NCI-H2081 (cell line): ENCODE results near the gene CCL28.
"Not testable (repeated sequence)": the region's sequence is repeated elsewhere in the genome, so short reads cannot be mapped to it uniquely, and the experiment has no call there.

Source experiments
- DNase-seq, 2 experiments: peaks; one replicate each; lab custom pipeline; 2025; lab: John Stamatoyannopoulos, UW

The CCL28 gene

DNA sequence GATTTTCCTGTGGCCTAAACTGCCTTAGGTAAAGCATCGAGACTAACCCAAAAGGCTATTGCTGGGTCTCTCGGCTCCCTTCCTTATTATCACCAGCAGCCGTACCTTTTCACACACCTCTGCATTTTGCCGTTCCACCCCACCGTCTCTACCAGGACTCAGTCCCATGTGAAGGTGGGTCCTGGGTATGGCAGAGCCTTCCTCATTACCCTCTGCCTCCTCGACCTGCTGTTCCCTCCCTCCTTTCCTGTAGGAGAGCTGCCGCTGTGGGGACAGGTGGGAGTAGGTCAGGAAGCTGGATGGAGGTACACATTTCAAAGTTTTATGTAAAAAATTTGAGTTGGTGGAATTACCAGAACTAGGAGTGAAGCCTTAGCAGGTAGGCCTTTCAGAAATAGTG is 1.8 kb downstream of the CCL28 start:
- no peak for DNase-seq

DNA sequence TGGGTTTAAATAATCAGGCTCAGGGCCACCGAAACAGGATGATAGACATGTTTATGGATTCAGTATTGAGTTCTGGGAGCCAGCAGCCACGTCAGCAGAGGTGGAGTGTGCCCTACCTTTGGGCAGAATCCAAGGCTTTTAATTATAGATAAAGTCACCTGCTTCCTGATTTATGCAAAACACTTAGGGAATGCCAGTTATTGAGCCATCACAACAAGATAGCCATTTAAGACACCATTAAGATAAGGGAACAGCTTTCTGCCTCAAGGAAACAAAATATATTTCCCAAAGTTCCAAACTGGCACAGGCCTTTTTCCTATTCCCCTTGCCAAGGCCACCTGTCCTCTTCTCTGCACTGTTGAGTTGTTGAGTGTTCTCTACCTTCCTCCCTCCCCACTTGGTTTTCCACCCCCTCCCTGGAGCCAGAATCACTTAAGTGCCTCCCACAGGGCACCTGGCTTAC is 2.4 kb downstream of the CCL28 start:
- DNase-seq = peak in 1 of 2 experiments; percentile 45

DNA sequence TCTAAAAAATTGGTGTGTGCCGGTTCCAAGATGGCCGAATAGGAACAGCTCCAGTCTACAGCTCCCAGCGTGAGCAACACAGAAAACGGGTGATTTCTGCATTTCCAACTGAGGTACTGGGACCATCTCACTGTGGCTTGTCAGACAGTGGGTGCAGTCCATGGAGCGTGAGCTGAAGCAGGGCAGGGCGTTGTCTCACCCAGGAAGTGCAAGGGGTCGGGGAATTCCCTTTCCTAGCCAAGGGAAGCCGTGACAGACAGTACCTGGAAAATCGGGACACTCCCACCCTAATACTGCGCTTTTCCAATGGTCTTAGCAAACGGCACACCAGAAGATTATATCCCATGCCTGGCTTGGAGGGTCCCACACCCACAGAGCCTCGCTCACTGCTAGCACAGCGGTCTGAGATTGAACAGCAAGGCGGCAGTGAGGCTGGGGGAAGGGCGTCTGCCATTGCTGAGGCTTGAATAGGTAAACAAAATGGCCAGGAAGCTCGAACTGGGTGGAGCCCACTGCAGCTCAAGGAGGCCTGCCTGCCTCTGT is 9.6 kb downstream of the CCL28 start:
- not testable (repeated sequence) for DNase-seq

DNA sequence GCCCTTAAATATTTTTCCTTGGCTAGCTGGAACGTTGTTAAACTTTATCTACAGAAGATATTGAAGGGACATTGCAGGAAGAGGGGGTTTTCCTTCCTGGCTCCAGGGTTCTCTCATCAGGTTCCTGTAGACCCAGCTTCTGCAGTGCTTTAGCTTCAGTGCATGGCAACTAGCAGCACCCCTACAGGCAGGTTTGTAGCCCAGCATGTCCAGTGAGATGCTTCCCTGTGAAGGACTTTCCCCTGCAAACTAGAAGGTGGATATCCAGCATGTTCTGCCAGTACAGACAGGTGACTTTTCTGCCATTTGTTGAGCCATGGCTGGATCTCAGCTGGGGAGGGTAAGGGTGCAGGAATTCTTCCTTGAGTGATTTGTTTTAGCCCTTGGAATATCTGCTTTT is 10.4 kb downstream of the CCL28 start:
- DNase-seq = no peak

DNA sequence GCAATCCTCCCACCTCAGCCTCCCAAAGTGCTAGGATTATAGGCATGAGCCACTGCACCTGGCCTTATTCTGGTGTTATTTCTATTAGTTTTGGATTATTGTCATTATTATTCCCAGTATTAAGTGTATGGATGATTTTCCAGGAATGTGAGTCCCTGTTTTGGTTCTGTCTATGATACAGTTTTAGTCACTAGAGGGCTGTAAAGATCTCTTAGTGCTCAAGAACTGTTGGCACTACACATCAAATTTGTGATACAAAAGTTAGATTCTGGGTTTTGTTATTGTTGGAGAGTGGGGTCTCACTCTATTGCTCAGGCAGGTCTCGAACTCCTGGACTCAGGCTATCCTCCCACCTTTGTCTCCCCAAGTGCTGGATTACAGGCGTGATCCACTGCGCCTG is 12.1 kb downstream of the CCL28 start:
- no peak for DNase-seq

DNA sequence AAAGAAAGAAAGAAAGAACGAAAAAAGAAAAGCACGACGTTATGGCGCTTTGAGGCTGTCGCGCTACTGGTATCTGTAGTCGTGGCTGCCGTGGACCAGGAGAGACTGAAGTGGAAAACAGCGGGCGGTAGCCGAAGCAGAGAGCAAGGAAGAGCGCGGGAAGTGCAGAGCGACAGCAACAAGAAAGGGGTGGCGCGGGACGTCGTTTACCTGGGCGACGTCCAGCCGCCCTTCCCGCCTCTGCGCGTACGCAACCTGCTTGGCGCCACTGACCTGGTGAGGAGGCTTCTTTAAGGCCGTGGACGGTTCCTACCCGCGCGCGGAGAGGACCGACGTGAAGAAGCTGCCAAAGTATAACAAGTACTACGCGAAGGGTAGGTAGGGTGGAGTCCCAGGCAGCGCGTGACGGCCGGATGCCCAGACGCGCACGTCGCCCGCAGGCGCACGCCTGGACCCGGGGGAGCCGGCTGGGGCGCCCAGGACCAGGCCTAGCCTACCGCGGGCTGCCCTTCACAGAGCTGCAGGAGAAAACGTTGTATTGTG is 15.4 kb downstream of the CCL28 start:
- no peak for DNase-seq

DNA sequence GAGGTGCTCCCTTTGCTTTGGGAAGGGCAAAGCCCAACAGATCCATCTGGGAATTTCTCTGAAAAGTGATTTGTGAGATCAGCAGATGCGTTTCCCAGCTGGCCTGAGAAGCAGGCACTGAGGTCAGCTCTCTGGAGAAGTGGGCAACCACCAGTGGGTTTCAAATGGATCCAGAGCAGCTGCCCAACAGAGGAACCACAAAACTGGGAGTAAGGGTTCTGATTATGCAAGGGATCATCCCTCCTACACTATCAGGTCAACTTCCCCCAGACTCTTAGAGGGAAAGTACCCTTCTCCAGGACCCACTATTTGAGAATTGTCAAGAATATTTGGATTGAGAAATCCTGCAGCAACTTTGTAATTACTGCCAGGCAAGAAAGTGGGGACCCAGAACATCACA is 21.7 kb downstream of the CCL28 start:
- no peak for DNase-seq

DNA sequence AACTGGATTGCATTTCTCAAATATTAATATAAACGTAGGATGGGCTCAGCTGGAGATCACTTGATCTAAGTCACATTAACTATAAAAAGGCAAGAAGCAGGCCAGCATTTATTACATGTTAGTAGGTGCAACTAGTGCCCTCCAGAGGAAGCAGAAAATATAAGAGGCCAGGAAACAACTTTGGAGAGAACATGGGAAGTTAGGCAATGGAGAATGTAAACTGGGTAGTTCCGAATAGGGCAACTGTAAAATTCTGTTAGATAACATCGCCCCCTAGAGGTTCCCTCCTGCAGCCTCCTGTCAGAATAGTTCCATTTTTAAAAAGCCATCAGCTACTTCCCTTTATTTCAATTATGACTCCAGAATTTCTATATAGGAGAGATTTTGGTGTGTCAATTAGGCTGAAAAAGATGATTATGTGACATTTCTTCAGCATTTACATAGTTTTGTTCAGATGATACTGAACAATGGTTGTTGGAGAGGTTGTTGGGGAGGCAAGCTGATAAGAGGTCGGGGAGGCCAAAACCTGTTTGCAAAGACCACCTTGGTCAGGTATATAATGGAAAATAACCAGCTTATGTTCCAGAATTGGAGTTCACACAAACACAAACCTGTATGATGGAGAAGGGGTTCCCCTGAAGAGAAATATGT is 22.4 kb downstream of the CCL28 start:
- DNase-seq = peak; percentile 87 to 89

DNA sequence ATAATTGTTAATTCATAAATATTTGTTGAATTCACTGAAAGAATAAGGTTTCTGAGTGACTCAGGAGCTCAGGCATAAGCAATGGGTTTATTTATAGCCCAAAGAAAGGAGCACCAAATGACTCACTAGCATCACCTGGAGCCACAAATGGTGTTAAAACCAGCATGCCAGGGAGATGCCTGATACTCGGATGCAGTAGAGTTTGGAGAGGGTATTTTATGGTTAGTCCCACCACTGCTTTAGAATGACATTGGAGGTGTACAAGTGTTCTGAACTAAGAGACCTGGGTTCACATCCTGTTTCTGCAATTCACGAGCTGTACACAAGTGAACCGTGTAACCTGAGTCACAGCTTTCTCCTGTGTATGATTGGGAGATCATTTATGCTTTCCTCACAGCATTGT is 25.2 kb downstream of the CCL28 start:
- DNase-seq = no peak

DNA sequence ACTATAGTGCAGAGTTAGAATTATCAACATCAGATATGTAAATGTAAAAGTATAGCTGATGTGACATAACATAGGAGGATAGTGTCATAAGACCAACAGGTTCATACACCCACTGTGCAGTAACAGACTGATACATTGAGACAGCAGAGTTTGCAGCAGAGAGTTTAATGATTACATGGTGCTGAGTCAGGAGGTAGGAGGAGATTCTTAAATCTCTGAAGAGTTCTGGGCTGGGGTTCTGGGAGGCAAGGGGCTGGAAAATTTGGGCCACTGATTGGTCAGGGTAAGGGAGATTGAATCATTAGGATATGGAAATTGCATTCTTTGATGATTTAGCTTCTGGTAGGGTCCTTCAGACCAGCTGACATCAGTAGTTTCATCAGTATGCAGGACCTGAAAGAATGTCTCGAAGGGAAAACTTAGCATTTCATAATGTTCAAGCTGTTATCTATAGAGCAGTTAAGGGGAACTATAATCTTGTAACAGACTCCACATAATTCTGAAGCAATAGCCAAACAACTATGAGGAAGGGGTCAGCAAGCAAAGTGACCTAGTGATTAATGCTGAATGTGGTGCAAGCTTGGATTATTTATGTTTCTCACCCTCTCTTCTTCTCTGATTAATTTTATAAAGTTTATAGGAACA is 35.6 kb downstream of the CCL28 start:
- no peak for DNase-seq

DNA sequence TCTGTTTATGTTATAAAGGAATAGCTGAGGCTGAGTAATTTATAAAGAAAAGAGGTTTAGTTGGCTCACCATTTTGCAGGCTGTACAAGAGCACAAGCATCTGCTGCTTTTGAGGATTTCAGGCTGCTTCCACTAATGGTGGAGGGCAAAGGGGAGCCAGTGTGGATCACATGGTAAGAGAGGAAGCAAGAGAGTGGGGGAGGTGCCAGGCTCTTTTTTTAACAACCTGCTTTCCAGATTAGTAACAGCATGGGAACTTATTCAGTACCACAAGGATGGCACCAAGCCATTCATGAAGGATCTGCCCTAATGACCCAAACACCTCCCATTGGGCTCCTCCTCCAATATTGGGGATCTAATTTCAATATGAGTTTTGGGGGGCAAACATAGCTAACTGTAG is 40.4 kb downstream of the CCL28 start:
- DNase-seq = no peak

DNA sequence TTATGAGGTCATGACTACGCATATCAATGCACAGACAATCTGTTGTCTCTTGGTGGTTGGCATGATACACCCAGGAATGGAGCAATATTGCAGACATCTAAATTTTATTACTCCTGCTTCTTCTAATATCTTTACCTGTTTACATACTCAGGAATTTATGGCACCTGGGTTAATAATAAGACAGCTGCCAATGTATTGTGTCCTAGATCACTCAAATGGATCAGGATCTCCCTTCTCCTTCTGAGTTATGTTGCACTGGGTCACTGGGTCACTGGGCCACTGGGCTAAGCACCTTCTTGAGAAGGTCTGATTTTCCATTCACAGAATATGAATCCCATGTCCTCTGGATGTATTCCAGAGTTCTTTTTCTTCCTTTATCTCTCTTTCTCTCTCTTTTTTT is 41.8 kb downstream of the CCL28 start:
- DNase-seq = no peak

DNA sequence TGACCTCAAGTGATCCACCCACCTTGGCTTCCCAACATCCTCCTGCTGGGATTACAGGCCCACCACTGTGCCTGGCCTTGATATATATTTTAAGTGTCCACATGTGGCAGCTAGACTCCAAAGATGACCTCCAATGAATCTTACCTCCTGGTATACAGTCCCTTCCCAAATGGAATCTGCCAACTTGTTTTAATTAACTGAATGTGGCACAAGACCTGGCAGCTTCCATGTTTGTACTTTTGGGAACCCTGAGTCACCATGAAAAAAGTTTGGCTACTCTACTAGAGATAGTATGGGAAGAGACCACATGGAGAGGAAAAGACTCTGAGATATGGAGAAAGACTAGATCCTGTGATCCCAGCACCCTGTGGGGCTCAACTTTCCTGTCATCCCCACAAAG is 42.5 kb downstream of the CCL28 start:
- no peak for DNase-seq

DNA sequence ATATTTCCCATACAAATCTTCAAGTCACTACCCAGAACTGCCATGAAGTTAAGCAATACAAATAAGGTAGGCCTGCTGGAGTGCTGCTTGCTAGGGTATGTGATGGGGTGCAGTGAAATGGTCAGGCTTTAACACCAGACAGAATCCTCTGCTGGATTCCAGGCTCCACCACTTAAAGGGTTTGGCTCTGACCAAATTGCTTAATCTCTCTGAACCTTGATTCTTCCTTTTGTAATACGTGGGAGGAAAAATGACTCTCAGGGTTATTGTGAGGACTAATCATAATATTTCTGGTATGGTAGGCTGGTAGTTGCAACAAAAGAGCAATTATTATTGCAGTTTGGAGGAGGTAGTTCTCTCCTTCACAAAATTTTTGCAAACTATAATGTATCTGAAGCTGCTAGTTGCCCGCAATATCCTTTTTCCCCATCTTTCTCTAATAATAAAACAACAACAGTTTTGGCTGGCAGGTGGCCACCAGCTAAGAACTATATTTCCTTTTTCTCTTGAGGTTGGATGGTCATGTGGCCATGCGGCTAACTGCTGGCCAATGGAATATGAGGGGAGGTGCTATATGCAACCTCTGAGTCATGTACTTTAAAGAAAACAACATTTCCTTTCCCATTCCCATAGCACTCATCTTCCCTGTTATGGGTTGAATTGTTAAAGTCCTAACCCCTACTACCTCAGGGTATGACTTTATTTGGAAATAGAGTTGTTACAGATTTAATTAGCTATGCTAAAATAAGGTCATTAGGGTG is 44.1 kb downstream of the CCL28 start:
- no peak for DNase-seq

DNA sequence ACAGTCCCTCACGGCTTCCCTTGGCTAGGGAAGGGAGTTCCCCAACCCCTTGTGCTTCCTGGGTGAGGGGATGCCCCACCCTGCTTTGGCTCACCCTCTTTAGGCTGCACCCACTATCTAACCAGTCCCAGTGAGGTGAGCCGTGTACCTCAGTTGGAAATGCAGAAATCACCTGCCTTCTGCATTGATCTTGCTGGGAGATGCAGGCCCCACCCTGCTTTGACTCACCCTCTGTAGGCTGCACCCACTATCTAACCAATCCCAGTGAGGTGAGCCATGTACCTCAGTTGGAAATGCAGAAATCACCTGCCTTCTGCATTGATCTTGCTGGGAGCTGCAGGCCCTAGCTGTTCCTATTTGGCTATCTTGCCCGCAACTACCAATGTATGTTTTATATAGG is 44.7 kb downstream of the CCL28 start:
- DNase-seq = no peak

DNA sequence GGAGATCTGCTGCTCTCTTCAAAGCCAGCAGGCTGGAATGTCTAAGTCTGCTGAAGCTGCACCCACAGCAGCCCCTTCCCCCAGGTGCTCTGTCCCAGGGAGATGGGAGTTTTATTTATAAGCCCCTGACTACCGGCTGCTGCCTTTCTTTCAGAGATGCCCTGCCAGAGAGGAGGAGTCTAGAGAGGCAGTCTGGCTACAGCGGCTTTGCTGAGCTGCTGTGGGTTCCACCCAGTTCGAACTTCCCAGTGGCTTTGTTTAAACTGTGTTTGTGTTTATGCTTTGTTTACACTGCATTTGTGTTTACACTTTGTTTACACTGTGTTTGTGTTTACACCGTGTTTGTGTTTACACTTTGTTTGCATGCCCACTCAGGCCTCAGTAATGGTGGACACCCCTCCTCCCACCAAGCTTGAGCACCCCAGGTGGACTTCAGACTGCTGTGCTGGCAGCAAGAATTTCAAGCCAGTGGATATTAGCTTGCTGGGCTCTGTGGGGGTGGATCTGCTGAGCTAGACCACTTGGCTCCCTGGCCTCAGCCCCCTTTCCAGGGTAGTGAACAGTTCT is 45.4 kb downstream of the CCL28 start:
- not testable (repeated sequence) for DNase-seq

DNA sequence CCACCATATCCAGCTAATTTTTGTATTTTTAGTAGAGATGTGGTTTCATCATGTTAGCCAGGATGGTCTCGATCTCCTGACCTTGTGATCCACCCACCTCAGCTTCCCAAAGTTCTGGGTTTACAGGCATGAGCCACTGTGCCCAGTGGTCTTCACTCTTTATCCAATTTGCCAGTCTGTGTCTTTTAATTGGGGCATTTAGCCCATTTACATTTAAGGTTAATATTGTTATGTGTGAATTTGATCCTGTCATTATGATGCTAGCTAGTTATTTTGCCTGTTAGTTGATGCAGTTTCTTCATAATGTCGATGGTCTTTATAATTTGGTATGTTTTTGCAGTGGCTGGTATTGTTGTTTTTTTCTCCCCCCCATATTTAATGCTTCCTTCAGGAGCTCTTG is 47.0 kb downstream of the CCL28 start:
- DNase-seq = not testable (repeated sequence)

DNA sequence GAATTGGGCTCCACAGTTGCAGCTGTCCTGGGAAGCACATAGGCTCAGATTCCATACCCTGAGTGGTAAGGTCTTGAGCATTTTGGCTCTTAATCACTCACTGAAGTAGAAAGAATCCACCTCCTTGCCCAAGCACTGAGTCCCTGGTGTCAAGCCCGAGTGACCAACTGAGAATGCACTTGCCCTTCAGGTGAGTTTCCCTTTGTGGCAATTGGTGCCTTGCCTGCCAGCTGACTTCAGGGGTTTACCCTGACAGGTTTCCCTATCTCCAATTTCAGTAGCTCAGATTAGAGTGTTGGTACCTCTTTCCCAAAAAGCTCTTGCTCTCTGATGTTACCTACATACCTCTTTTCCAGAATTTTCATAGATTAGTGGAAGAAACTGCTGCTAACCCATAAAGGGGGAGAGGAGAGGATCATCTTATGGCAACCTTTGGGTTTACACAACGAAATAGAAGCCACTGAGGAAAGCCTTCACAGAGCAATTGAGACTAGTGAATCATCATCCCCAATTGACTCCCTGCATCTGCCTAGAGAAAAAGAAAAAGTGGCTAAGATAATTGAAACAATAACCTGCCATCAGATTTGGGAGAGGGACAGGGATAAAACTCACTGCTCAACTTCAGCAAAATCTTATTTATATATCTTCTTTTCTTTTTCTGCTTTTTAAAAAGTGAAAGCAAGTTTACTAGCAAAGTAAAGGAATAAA is 48.6 kb downstream of the CCL28 start:
- no peak for DNase-seq

DNA sequence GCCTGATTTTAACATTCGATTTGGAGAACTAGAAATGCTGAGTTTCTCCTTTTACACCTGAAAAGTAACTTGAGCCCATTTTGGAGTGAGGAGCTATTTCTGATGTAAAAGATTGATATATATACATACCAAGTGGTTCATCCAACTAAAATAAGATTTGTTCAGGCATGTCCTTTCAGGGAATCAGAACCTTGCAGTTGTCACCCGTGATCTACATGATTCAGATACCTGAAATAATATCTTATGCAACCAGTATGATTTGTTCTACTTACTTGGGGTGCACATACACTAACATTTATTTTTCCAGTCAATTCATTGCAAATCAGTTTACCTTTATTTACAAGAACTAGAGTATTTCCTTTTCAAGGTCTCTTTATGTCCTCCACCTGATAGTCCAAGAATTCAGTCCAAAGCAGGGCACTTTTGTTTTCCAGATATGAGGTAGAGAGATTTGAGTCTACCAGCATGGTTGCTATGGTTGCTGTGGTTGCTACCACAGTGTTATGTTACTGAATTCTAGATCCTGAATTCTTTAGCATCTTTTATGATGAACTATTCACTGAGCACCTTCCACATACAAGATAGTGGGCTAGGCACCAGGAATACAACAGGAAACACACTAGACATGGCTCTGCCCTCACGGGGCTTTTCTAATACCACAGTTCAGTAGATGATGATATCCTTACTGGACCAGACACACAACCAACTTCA is 49.3 kb downstream of the CCL28 start:
- no peak for DNase-seq

DNA sequence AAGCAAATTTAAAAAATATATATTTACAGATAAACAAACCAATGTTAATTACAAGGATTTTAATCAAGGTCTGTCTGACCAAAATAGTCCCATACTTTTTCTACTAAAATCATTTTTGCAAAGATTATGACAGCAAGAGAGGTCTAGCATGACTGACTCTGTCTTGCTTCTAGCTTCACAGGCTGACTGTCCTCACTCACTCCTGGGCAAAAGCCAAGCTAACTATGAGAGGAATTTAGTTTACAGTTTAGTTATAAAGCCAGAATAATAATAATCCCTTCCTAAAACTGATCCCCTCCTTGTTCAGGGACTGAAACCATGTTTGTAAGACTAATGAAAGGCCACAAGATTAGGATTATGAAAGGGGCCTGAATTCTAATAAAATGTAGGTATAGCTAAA is 53.5 kb downstream of the CCL28 start:
- DNase-seq = no peak

DNA sequence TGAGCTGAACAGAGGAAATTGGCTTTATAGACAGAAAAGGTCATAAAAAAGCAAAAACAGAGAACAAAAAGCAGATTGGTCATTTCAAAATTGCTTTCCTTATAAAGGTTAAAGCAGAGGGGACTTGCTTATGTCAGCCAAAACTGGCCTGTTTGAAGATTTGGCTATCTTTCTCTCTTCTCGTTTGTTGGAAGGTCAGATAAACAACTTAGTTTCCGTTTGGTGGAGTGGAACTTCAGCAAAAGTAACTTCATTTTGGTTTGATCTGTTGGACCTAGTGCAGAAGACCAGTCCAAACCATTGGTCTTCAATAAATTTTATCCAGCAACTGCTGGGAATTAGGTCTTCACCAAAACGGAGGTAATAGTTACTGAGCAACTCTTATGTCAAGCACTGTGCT is 53.9 kb downstream of the CCL28 start:
- no peak for DNase-seq
